Activated gamma-delta T cell treated with anti-CD3 and anti-CD28 coated beads, Interleukin-2, amount 50 U/mL, for 16 hours (primary cell): ENCODE results near the gene CIDEB.
A peak's percentile ranks its signal among the peaks of the same experiment; 100 is the strongest.

Experiments used
- DNase-seq: peaks from one replicate; pipeline ENCODE4 v3.0.0-alpha.2; 2020; ENCODE audit warnings: low read depth

CIDEB gene

DNA sequence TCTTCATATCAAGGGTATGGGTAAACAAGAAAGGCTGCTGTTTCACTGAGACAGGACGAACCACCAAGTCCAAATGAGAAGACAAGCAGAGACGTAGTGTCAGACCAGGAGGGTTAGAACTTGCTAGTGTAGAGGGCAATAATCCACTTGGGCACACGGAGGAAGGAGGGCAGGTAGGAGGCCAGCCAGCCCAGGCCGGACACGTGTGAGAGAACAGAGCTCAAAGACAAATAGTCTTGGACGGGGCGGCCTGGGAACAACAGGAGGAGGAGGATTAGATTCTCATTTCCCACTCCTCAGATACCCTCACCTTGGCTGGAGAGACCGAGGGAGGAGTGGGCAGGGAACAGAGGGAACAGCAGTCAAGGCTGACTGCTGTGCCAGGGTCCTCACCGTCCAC lies 17.0 kb downstream of the CIDEB start:
- no peak for DNase-seq

DNA sequence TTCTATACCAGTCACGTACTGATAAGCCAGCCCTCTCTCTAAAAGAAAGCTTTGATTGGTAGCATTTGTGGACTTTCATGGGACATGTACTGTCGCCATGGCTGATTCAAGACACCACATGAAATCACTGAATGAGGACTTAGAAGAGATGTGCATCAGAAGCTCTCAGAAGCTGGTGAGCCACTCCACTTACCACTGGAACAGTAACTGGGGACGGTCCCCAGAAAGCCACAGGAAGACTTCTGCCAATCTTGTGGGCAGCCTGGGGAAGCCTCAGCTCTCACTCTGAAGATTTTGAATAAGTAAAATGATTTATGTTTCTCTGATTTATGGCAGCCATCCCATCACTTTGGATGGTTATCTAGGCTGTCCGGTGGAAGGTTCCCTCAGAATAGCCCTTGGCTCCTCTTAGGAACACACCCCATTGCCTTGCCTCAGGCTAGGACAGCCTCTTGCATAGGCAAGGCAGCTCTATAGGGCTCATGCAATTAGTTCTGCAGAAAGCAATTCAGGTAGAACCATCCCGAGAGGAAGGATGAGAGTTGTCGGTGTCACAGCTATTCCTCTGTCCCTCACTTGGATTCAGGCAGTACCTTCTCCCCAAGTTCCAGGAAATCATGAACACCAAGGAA lies 18.0 kb downstream of the CIDEB start:
- DNase-seq: no peak

GRCh38 chr14:24286996-24287395 lies 20.8 kb downstream of the CIDEB start:
- DNase-seq: no peak

GRCh38 chr14:24285351-24285750 lies 22.4 kb downstream of the CIDEB start:
- no peak for DNase-seq

GRCh38 chr14:24284501-24285035 lies 23.2 kb downstream of the CIDEB start:
- no peak for DNase-seq

GRCh38 chr14:24283796-24284460 lies 23.8 kb downstream of the CIDEB start:
- no peak for DNase-seq

DNA sequence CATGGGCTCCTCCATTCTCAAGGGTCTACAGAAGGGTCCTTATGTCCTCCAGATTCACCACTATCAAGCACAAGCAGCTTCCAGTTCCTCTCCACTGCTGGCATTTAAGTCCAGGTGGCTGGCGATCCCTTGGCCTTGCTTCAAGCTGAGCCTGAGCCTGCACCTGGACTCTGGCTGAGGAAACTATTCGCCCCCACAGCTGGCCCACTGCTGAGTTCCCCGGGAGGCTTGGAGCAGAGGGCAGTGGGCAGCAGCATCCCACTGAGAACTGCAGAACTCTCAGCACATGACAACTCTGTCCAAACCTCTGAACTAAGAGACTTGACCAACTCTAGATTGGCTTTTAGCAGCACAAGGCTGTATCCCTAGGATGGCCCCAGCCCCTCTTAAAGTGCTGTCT lies 25.0 kb downstream of the CIDEB start:
- no peak for DNase-seq

- no peak for DNase-seq
Measured at GRCh38 chr14:24281636-24282035, 26.1 kb downstream of the CIDEB start.

DNA sequence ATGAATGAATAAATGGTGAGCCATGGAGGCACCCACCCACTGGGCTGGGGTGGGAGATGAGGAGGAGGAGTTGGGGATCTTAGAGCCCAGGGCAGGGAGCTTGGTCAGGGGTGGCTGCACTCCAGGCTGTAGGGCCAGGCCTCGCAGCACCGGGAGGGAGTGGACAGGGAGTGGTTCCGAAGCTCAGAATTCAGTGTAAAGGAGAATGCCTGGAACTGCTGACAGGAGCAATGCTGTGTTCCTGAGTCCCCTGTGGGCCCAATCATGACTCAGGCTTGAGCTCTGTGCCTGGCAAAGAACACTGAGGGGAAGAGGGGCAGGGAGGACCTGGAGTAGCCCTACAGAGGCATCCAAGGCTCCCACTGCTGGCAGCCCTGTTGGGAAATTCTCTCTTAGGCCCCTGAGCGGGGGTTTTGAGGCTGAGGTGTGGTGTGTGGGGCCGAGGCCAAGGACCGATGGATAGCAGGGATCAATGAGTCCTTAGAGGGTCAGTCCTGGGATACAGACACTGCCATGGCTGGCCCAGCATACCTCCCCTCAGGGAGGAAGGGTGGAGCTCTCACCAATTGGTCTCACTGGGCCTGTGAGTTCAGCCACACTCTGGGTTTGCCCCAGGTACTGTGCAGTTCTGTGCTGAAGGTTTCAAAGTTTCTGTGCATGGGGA lies 26.8 kb downstream of the CIDEB start:
- no peak for DNase-seq

DNA sequence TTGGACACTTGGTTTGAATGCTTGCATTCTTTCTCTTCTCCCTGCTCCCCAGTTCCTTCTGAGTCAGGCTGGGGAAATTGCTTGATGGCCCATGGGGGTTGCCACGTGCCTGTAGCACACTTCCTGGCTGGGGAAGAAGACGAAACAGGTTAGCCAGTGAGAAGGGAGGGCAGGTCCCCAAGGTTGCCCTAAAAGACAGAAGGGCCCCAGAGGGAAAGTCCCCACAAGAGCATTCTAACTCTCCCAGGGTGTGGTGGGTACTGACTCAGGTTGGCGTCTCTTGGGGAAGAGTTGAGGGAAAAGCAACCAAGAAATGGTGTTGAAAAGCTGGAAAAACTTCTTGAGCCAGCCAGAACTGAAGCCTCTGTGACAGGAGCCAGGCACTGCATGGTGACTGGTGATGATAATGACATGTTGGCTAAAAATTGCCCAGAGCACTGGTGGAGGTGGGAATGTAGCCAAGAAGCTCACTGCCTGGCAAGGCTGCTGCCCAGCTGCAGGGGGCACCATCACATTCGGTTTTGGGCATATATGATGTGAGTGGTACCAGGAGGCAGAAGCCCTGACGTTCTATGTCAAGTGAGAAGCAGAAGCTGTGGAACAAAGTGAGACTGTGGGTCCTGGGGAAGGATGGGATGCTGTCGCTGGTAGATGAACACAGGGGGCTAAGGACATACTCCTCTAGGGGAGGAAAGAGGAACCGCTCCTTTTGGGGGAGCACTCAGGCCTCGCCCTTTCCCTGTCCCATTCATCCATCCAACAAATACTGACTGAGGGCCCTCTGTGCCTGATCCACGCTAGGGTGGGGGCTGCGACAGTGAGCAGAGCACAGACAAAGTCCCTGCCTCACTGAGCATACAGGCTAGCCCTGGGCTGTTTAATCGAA lies 28.2 kb downstream of the CIDEB start:
- DNase-seq: no peak

DNA sequence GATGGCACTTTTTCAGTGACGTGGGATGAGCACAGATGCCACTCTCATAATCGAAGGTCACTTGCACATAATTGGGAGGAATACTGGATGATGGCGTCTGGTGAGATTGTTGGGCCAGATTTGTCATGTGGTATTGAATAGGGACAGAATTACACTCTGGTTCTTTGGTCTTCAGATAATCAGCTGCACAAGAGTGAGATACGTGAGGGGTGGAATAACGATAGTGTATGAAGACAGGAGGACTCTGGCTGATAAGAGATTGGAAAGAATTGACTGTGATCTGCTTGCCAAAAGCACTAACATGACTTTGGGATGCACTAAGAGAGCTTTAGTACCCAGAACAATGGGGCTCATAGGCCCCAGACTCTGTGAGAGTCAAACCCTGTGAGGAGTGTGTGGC lies 29.4 kb downstream of the CIDEB start:
- DNase-seq: no peak

GRCh38 chr14:24277606-24278321 lies 30.0 kb downstream of the CIDEB start:
- DNase-seq: no peak

- DNase-seq: no peak
Measured at GRCh38 chr14:24277071-24277470, 30.7 kb downstream of the CIDEB start.

GRCh38 chr14:24274101-24274543 lies 33.7 kb downstream of the CIDEB start:
- no peak for DNase-seq

- no peak for DNase-seq
Measured at GRCh38 chr14:24273422-24273998, 34.3 kb downstream of the CIDEB start.

DNA sequence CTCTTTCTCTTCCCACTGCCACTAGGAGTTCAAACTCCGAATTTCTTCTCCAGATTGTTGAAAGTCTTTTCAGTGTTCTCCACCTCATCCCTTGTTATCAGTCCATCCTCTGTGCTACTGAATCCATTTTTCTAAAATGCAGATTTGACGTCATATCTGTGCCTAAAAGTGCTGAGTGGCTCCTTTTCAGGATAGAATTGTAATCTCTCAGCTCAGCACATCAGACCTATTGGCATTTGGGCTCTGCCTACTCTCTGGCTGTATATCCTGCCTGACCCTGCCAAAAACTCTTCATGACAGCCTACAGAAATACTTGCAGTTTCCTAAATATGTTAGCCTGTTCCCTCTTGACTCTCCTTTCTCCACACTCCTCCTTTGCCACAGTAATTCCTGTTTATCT lies 35.3 kb downstream of the CIDEB start:
- DNase-seq: no peak

- no peak for DNase-seq
Measured at GRCh38 chr14:24271834-24272263, 35.9 kb downstream of the CIDEB start.

- DNase-seq: peak; percentile 82
Measured at GRCh38 chr14:24271134-24271833, 36.5 kb downstream of the CIDEB start, which contains the start of gene RABGGTA. Gene RABGGTA, minus strand, starts transcription at chr14:24271597. Its CDS starts 482 bp downstream, at chr14:24271115.

- DNase-seq: no peak
Measured at GRCh38 chr14:24270537-24271133, 37.1 kb downstream of the CIDEB start.
